Measurements from ENCODE around the gene AIPL1.

GRCh38 chr17:6394055-6394606 lies 40.8 kb downstream of the AIPL1 start:
- TF ChIP-seq EP300 (IDR thresholded peaks at IDR 0.05) (no peak), POLR2A (IDR thresholded peaks at IDR 0.05) (no peak), POLR2AphosphoS5 (IDR thresholded peaks at IDR 0.05) (no peak)
- TF ChIP-seq, protein P1, sequence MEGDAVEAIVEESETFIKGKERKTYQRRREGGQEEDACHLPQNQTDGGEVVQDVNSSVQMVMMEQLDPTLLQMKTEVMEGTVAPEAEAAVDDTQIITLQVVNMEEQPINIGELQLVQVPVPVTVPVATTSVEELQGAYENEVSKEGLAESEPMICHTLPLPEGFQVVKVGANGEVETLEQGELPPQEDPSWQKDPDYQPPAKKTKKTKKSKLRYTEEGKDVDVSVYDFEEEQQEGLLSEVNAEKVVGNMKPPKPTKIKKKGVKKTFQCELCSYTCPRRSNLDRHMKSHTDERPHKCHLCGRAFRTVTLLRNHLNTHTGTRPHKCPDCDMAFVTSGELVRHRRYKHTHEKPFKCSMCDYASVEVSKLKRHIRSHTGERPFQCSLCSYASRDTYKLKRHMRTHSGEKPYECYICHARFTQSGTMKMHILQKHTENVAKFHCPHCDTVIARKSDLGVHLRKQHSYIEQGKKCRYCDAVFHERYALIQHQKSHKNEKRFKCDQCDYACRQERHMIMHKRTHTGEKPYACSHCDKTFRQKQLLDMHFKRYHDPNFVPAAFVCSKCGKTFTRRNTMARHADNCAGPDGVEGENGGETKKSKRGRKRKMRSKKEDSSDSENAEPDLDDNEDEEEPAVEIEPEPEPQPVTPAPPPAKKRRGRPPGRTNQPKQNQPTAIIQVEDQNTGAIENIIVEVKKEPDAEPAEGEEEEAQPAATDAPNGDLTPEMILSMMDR (IDR thresholded peaks at IDR 0.05): no peak
